Coronary artery (tissue), 2 donors: Measurements from ENCODE around the gene PLXDC1.
A peak's percentile ranks its signal among the peaks of the same experiment; 100 is the strongest.

Experiments
- DNase-seq: peaks from one replicate; pipeline ENCODE4 v3.0.0-alpha.2; 2017; ENCODE audit warnings: low spot score
- H3K27ac ChIP-seq, 2 donors: fragments of 200-600 bp; sonication (generic); one replicate each; pipeline ENCODE4 v1.5.1; 2016 to 2019
- H3K4me3 ChIP-seq: fragments of 200-600 bp; sonication (generic); 2 replicates; pipeline ENCODE4 v1.5.1; 2016; ENCODE audit warnings: mild to moderate bottlenecking, moderate library complexity
- TF ChIP-seq, protein P1 (sequence below): fragments of 200-600 bp; sonication (generic); IDR thresholded peaks from one replicate; pipeline ENCODE4 v1.5.1; 2019; ENCODE audit warnings: antibody characterized with exemption

Gene PLXDC1

DNA sequence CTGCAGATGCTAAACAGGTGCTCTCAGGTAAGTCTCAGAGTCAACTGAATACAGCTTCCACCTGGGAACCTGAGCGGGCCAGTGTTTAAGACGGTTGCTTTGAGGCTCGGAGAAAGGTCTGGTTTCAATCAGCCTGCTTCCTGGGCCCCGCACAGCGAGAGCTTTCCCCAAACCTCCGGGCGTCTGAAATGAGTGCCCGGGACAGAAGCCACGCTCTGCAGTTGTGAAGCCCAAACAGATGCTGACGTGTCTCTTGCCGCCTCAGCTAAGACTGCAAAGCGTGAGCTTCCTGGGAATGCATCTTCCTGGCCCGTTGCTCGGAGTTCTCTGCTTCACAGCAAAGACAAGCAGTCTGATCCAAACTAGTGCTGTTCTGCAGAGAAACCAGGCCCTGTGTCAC, 36.7 kb downstream of the PLXDC1 start:
- Histone ChIP-seq H3K27ac (peak overlapping the region in 1 of 2 donors; percentile 51), H3K4me3 (no peak overlapping the region)
- TF ChIP-seq, protein P1, sequence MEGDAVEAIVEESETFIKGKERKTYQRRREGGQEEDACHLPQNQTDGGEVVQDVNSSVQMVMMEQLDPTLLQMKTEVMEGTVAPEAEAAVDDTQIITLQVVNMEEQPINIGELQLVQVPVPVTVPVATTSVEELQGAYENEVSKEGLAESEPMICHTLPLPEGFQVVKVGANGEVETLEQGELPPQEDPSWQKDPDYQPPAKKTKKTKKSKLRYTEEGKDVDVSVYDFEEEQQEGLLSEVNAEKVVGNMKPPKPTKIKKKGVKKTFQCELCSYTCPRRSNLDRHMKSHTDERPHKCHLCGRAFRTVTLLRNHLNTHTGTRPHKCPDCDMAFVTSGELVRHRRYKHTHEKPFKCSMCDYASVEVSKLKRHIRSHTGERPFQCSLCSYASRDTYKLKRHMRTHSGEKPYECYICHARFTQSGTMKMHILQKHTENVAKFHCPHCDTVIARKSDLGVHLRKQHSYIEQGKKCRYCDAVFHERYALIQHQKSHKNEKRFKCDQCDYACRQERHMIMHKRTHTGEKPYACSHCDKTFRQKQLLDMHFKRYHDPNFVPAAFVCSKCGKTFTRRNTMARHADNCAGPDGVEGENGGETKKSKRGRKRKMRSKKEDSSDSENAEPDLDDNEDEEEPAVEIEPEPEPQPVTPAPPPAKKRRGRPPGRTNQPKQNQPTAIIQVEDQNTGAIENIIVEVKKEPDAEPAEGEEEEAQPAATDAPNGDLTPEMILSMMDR, result no peak
- no peak for DNase-seq

DNA sequence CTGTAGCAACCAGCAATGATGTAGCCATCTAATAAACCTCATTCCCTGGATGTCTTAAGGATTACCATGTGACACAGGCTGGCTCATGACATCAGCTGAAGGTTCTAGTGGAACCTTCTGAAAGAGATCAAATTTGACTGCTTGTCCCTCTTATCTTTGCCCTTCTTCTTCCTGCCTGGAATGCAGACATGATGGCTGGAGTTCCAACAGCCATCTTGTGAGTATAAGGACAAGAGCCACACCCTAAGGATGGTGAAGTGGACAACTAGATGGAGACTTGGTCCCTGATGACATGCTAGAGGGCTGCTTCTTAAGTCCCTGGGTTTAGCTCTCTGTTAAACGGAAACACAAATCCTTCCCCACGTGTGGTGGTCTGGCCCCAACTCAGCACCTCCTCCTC, 37.6 kb downstream of the PLXDC1 start:
- no peak overlapping the region for H3K4me3 ChIP-seq

DNA sequence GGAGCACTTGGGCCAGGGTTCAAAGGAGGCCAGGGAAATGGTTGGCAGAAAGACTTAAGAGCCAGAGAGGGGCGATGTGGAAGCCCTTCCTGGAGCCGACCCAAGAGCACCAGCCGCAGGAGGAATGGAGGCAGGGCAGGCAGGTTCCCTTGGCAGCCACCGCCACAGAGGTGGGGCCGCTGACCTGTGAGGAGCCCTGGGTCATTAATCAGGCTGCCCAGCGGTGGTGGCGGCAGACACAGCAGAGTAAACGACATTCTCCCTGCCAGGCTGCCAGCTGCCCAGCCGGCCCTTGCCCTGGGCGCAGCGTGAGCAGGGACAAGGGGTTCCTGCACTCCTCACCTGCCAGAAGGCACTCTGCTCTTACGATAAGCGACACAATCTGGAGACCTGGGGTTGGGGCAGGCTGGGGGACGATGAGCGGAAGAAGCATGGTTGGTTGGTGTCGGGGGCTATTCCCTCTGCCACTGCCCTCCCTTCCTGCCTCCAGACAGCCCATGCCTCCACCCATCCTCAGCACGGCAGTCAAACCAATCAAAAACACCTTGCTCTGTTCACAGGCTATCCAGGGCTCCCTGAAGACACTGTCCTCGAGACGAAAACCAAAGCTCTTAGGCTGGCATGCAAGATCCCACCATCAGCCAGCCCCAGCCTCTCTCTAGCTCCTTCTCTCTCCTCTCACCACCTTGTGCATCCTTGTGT, 40.9 kb downstream of the PLXDC1 start:
- H3K4me3 ChIP-seq, result no peak overlapping the region
- TF ChIP-seq, protein P1, result no peak
- DNase-seq, result no peak
- H3K27ac ChIP-seq, result no peak overlapping the region

More for the DNA sequence above, 37.6 kb downstream of the PLXDC1 start:
- TF ChIP-seq, protein P1, result no peak
- H3K27ac ChIP-seq, result no peak overlapping the region
- DNase-seq, result no peak

DNA sequence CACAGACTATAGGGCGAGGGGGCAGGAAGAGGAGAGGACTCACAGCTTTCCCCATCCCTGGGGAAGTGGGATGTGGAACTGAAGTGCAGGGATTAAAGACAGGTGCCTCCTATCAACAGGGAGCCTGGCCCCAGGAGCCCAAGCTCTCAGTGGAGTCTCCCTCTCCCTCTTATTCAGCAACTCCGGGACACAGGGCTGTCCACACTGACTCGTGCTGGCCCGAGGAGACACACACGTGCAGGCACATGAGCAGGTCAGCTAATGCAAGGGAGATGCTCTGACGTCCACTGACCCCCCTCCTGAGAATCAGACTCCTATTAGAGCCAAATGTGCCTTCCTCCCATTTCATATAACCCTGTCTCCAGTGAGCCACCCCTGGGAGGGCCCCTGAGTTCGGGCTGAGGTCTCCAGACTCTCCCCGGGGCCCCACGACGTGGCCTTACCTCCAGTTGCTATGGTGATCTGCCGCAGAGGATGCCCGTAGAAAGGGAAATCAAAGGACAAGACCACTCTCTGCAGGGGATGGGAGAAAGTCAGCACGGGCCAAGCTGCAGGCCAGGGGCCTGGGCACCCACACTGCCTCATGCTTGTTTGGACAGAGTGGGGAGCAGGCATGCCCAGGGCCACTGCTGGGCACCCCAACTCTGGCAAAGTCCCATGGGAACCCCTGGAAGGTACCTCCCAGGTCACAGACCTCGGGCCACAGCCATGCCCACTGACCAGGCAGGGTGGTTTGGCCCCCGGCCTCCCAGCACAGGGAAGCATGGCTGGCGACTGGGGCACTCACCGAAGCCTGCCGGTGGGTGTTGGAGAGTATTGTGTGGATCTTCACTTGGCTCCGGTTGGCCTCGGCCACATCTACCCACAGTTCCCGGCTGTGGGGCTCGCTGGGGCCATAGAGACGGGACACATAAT, 42.7 kb downstream of the PLXDC1 start:
- TF ChIP-seq, protein P1, result no peak
- no peak overlapping the region for H3K4me3 ChIP-seq
- no peak for DNase-seq
- no peak overlapping the region for H3K27ac ChIP-seq

DNA sequence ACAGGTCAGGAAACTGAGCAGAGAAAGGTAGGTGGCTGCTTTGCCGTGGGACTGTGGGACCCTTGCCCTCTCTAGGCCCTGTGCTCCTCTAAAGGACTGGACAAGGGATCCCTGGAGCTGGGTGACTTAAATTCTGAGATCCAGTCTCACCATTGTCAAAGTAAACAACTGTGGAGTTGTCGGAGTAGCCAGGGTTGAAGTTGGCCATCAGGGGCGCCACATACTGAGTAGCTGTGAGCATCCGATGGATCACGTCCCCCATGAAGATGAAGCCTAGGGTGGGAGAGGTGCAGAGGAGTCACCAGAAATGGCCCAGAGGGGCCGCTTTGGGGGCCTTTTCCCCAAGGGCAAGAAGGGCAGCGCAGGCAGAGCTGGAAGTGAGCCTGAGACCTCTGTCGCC, 43.5 kb downstream of the PLXDC1 start:
- no peak overlapping the region for H3K4me3 ChIP-seq
- no peak overlapping the region for H3K27ac ChIP-seq
- no peak for DNase-seq
- TF ChIP-seq, protein P1, result no peak

DNA sequence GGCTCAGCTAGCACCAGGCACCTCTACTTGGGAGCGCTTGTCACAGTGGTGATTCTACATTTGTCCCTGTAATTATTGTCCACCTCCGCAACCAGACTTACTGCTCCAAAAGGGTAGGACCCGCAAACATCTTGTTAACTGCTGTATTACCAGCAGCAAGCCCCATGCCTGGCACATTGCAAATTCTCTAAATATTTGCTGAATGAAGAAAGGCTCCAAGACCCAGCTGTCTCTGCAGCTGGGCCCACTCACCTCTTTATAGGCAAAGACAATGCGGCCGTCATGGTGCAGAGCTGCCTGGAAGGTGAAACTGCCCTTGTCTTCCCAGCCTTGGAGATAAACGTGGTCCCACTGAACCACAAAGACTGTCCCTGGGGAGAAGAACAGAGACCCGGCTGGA, 44.3 kb downstream of the PLXDC1 start:
- TF ChIP-seq, protein P1, result no peak
- Histone ChIP-seq H3K27ac (no peak overlapping the region), H3K4me3 (no peak overlapping the region)
- no peak for DNase-seq

DNA sequence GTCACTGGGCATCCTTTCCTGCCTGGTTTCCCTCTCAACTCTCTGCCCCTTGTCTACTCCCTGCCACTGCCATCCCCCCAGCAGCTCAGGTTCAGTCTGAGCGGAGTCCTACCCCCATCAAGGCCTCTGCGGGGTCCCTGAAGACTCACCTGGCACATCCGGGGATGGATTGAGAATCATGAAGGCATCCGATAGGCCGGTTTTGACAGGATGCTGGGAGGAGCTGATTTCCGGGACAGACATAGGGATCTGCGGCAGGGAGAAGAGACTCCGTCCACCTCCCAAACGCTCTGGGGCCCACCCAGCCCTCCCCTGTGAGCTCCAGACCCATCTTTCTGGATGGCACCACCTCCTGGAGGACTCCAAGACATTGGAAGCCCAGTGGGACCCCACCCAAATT, 45.7 kb downstream of the PLXDC1 start:
- H3K27ac ChIP-seq, result no peak overlapping the region
- no peak for DNase-seq
- H3K4me3 ChIP-seq, result no peak overlapping the region
- TF ChIP-seq, protein P1, result no peak
